ENCODE results near the gene LMAN1L.

The LMAN1L gene

DNA sequence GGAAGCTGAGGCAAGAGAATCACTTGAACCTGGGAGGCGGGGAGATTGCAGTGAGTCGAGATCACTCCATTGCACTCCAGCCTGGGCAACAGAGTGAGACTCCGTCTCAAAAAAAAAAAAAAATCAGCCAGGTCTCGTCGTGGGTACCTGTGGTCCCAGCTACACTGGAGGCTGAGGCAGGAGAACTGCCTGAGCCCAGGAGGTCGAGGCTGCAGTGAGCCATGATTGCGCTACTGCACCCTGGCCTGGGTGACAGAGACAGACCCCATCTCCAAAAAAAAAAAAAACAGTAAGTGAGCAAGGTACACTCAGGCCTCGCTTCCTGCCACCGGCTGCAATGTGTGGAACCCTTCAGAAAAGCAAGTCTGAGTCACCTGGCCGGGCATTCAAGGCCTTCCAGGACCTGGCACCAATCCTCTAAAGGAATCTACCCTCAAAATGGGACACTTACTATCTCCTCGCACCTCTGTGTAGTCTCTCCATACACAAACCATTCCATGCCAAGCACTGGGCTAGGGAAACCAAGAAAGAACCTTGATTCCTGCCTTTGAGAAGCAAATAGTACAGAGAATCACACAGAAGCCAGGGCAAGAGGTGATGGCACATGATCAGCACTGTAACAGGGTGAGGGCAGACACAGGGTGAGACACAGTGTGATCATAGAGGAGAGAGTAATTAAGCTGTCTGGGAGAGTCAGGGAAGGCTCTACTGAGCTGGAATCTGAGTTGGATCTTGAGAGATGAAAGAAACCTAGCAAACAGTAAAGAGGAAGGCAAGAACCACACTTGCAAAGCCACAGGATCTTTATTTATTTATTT, 50.8 kb downstream of the LMAN1L start:
- DNase-seq, result no peak

GRCh38 chr15:74864296-74864695, 51.7 kb downstream of the LMAN1L start:
- no peak for DNase-seq

- DNase-seq, result no peak
Observed at GRCh38 chr15:74865316-74865715, 52.7 kb downstream of the LMAN1L start.

DNA sequence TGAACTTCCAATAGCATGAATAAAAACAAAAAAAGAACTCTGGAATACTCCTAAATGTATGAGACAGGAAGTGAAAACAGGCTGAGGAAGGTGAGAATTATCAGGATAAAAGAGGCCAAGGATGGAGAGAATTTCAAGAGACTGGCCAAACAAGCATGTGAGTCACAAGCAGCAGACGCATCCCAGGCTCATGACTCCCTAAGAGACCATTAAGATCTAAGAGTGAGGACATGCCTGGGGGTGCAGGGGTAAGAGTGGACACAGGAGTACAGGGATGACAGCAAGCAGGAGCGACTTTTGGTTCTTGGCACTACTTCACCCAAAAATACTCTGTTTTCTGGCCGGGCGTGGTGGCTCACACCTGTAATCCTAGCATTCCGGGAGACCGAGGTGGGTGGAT, 53.5 kb downstream of the LMAN1L start:
- no peak for DNase-seq

GRCh38 chr15:74867466-74868038, 54.9 kb downstream of the LMAN1L start:
- no peak for DNase-seq

DNA sequence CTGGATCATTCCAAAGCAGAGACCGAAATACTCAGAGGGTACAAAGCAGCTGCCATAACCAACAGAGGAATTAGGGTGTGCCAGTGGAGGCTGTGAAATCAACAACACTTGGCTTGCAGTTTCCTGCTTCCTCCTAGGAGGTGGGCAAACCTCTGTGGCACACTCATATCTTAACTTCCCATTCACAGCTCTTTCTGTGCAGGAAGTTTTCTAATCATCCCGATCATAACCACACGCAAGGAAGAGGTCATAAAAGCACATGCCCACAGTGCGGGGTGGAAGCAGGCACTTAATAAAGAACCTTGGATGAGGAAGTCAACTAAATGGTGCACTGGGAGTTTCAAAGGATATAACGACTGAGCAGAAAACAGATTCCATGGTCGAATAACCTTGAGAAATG, 55.4 kb downstream of the LMAN1L start:
- DNase-seq, result peak; percentile 84

- DNase-seq, result no peak
Observed at GRCh38 chr15:74869372-74869725, 56.7 kb downstream of the LMAN1L start.

DNA sequence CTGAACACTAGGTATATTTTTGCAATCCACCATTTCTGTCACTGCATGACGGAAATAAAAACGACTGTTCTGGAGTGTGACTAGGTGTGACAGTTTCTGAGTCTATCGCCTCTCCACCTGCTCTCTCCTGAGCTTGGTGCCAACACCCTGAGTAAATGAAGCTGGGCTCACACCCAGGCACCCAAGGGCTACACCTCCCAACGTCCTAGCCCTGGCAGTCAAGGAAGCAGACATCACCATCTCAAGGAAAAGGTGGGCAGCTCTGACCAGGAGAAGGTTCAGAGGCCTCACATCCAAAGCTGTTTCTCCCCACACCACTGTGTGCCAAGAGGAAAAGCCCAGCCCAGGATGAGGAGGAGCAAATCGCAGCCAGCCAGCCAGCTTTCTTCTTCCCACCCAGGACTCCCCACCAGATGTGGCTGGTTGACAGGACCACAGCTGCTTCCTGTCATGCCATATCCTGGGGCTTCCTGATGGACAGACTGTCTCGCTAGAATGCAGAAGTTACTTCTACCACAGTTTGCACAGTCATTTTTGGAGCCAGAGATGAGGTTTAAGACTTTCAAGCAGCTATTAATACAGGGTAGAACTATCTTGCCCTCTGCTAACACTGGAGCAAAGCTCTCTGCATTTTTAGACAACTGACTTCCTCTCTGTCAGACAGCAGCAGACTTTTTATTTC, 57.2 kb downstream of the LMAN1L start:
- peak; percentile 94 for DNase-seq

DNA sequence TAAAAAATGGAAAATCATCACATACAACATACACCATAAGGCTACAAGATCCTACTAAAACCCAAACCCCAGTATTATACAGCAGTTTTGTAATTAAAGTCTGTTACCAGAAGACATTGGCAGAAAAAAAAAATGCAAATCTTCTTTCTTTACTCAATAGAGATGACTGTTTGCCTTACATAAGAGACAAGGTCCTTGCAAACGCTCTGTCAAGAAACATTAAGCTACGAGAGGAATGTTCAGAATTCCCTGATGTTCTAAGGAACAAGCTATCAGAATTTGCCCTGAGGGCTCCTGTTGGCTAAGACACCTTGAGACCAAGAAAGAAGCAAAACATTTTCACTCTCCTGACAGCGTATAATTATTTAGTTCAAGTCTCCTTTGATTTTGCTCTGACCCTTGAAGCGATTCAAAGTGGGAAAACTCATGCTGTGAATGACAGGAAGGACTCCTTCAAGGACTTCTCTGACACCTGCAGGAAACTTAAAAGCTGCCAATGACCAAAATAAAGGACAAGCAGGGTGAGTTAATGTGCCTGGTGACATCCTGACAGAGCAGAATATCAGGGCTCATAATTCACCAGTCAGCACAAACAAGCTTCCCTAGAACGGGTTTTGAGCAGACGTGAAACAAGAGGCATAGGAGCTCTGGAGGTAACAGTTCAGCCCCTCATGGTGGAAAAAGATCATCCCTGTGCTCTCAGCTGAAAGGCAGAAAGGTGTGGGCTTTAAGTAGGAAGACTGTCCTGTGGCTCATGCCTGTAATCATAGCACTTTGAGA, 58.0 kb downstream of the LMAN1L start:
- DNase-seq, result no peak

- DNase-seq, result no peak
Observed at GRCh38 chr15:74872702-74873035, 60.0 kb downstream of the LMAN1L start.

GRCh38 chr15:74873036-74873755, 60.6 kb downstream of the LMAN1L start, which contains the start of gene SCAMP2:
TSS of gene SCAMP2 (minus strand) at chr15:74873365. CDS start at chr15:74873255, 110 bp downstream.
- DNase-seq, result peak; percentile 94

DNA sequence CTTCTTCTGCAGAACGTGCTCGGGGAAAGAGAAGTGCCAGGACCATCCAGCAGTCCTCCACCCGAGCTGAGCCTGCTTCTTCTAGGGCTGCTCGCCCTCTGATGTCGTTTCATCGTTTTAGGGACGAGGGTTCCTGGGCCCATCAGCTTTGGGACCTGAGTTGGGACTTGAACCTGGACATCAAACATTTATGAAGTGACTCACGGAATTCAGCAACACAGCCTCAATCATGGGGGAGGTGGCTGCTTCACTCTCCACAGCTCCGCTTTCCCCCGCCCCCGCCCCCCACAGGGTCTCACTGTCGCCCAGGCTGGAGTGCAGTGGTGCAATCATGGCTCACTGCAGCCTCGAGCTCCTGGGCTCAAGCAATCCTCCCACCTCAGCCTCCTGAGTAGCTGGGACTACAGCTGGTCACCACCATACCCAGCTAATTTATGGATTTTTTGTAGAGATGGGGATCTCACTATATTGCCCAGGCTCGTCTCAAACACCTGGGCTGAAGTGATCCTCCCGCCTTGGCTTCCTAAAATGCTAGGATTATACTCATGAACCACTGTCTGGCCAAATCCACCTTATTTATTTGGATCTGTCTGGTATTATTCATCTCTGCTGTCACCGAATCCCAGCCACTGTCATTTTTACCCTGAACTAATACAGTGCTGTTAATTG, 61.3 kb downstream of the LMAN1L start:
- DNase-seq, result no peak
